HUDEP-2 (cell line): ENCODE results near the gene ELMOD1.
A peak's percentile ranks its signal among the peaks of the same experiment; 100 is the strongest.

Source experiments
- DNase-seq, 76 experiments: peaks; one replicate each; lab custom pipeline; 2025; ENCODE audit not compliant: unreplicated experiment in 76 of 76; lab: John Stamatoyannopoulos, UW

Gene ELMOD1

GRCh38 chr11:107625685-107625989, 34.7 kb downstream of the ELMOD1 start:
- no peak for DNase-seq

DNA sequence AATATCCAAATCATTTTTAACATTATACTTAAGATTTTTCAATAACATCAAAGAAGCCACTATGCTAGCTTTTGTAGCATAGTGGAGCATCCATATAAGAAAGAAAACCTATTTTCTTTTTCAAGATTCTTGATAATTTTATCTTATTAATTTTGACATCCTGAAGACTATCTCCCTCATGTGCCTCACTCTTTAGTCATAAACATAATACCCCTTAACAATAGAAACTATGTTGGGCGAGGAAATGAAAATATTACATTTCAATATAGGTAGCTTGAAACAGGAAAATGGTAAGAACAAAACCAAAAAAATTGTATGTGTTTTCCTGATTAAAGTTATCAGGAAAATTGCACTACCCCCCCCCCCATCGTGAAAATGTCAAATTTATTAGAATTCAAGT, 40.1 kb downstream of the ELMOD1 start:
- DNase-seq = no peak

DNA sequence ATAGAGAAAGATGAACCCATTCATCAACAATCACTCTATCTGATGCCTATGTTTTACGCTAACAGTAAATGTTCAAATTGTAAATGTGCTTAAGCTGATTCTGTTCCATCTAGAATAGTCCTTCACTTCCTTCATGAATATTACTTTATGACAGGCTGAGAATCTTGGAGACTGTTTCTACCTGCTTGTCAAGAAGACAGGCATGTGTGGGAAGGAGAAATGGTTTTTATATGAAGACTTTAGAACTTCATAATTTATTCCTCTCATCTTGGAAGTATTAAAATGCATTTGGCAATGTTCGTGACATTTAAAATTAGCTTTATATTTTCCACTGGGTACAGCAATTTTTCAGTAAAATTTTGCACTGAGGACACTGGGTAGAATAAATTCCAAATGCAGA, 41.0 kb downstream of the ELMOD1 start:
- no peak for DNase-seq

- no peak for DNase-seq
Measured at GRCh38 chr11:107646783-107647182, 55.8 kb downstream of the ELMOD1 start.

DNA sequence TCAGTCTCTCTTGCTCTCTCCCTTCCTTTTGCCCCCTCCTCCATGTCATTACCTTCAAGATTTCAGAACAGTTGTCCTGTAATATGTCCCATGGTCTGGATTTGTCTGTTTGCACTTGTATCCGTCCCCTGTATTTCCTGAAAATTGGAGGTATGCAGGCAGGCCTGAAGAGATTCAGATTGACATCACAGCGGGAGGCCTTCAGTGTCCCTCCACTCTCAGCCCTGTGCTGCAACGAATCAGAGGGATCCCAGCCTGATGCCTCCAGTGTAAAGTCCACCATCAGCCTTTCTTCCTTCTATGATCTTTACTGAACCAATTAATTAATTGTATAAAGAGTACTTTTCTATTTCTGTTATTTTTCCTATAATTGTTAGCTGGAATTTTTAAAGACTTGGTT, 57.3 kb downstream of the ELMOD1 start:
- DNase-seq = no peak

DNA sequence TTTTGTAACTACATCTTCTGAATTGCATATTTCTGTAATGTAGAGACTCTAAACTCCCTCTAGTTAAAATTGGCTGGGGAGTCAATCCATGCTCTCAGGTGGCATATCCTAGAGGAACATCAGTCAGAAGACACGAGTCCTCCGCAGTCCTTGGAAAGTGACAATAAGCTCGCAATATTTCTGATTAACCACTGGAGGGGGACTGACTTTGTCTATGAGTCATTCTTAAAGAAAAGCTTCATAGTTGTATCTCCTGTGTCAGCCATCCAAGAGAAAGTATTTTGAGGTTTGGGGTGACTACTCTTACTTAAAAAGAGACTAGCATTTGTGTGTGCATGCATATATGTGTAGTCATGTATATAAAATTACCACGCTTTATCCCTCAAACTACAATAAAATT, 60.7 kb downstream of the ELMOD1 start:
- DNase-seq = no peak

DNA sequence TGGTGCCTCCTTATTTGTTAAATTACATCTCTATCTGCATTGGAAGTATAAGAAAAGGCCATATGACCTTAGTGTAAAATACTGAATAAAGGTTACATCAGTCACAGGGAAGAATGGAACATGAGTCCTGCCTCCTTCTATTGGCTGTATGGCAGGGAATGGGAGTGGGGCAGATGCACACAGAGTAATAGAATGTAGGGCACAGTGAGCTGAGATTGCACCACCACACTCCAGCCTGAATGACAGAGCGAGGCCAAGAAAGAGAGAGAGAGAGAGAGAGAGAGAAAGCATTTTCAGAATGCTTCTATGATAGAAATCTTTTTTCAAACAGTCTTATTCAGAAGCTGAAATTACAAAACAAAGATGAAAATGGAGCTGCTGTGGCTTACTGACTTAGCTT, 62.1 kb downstream of the ELMOD1 start:
- DNase-seq = no peak

DNA sequence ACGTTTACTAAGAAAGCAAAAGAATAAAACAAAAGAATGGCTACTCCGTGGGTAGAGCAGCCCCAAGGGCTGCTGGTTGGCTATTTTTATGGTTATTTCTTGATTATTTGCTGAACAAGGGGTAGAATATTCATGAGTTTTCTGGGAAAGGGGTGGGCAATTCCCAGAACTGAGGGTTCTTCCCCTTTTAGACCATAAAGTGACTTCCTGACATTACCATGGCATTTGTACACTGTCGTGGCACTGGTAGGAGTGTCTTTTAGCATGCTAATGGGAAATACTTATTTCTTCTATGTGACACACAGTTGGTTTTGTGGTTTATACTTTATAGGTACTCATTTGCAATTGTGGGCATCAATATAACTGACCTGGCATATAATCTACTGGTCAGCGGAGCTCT, 64.7 kb downstream of the ELMOD1 start:
- DNase-seq = peak in 4 of 76 experiments; percentile 2 to 9 (median 6)

- no peak for DNase-seq
Measured at GRCh38 chr11:107659310-107659709, 68.4 kb downstream of the ELMOD1 start.

DNA sequence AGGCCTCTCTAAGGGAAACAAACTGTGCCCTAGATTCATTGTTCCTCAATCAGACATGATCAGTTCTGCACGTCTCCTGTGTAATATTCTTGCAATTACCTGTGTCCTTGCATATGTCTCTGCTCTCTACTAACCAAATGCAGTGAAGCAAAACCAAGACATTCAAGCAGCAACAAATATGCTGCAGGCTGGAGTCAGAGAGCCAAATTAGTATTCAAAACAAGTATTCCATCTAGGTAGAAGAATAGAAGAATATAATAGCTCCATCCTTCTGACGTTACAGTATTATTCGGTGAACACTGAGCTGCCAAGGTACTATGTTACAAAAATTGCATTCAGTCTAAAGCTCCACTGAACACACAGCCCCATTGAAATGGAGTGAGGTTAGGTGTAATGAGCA, 69.1 kb downstream of the ELMOD1 start:
- no peak for DNase-seq

DNA sequence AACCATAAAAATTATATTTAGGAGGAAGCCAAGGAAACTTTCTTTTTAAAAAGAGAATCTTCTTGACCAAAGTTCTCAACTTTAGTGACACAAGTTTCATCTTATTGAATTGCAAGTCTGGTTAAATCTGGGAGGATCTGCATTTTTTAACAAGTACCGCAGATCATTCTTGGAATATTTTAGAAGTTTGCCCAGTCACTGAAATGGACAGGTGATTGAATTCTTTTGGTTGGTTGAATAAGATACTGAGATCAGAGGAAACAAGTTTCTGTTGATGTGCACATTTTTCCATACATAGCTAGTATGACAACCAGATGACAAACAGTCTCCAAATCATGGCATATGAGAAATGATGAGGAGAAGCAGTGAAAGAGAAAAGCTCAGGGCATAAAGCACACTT, 70.7 kb downstream of the ELMOD1 start:
- DNase-seq = no peak

GRCh38 chr11:107665018-107665417, 74.1 kb downstream of the ELMOD1 start:
- DNase-seq = no peak

- no peak for DNase-seq
Measured at GRCh38 chr11:107666911-107667613, 76.1 kb downstream of the ELMOD1 start.

DNA sequence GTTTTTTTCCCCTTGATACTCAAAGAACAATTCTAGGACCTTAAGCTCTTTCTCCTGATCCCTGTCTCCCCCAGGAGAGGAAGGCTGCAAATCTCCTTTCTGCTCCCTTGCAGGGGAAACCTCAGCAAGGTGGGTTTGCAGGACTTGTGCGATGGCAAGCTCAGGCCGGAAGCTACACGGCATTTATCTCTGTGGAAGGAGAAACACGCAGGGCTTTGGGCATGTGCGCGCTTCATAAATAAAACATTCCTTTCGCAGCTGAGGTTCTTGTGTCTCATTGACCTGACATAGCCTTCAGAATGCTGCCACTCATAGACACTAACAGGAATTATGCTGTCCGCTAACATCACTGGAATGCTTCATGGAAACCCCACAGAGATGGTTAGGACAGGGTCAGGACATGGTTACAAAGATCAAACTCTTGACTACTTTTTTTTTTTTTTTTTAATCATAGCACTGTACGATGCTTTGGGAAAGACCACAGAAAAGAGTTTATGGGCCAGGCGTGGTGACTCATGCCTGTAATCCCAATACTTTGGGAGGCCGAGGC, 78.3 kb downstream of the ELMOD1 start:
- no peak for DNase-seq

- no peak for DNase-seq
Measured at GRCh38 chr11:107669893-107670601, 79.1 kb downstream of the ELMOD1 start.

- no peak for DNase-seq
Measured at GRCh38 chr11:107675902-107676301, 85.0 kb downstream of the ELMOD1 start.

DNA sequence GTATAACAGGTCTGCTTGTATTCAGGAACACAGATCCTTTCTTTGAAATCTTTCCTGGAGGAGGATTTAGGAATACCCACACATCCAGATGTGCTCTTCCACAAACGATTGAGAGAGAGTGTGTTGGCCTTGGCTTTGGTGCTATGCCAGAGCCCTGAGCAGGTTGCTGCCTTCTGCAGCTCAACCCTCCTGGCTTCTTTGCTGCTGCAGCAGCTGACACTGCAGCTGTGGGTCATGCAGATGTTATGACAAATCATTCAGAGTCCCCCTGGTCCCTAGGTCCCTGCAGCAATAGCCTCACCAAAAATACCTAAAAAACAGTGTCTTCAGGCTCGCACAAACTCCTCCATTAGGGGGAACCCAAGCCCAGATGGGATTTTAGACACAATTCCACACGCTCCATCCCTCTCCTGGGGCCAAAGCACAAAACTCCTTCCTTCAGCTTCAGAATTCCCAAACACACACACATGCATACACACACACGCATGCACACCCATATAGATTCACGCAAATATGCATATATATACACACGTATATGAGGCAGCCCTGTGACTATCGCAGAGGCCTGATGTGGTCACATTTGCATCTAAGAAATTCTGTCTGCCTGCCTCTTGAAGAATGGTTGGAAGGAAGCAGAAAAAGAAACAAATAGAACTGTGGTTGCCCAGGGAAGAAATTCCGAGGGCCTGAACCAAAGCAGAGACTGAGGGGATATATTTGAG, 85.5 kb downstream of the ELMOD1 start:
- no peak for DNase-seq

- no peak for DNase-seq
Measured at GRCh38 chr11:107677924-107678631, 87.1 kb downstream of the ELMOD1 start.

DNA sequence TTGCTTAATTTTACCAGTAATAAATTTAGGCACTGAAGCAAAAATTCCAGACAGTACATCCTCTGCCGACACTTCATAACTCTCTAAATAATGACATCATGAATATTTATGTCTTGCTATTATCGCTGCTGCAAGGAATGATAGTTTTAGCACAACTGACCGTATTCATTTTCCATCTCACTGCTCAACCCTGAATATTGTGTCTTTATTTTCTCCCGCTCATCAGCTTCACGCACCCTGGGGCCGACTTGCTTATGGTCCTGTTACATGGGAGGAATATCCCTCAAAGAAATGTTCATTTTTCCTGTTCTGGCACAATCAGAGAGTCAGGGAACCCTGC, 87.7 kb downstream of the ELMOD1 start:
- no peak for DNase-seq

DNA sequence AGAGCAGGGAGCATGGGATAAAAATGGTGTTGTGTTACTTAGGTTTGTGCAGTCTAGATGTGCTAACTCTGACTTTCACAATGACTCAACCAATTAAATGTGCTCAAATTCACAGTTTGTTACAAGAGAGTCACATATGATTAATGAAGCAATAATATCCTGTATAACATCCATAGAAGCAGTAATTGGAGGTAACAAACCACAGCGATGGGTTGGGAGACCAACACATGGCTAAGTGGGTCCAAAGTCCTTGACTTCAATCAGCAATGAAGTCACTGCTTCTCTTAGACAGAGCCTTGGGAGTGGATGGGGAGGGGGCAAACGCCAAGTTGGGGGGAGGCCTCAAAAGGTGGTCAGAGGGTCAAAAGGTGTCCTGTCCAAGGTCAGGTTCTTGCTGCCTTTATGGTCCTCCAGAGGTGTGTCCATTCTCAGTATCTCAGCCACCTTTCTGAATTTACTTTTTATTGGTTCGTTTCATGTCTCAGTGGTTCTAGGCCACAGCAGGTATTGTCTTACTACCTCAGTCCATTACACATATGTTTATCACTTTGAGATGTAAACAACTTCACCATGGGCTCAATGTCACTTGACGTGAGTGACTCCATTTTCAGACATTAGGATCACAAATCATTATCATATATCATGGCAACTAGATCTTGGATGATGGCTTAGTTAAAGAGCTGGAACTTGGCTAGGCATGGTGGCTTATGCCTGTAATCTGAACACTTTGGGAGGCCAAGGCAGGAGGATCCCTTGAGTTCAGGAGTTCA, 88.5 kb downstream of the ELMOD1 start:
- DNase-seq = no peak
